Stimulated activated CD4-positive, alpha-beta T cell treated with anti-CD3 and anti-CD28 coated beads, Interleukin-2, amount 100 ng/mL, for 4 hours (primary cell): ENCODE results near the gene HERC3.

Experiments used
- DNase-seq: peaks from one replicate; pipeline ENCODE4 v3.0.0-alpha.2; 2020; ENCODE audit warnings: low read depth

The HERC3 gene

DNA sequence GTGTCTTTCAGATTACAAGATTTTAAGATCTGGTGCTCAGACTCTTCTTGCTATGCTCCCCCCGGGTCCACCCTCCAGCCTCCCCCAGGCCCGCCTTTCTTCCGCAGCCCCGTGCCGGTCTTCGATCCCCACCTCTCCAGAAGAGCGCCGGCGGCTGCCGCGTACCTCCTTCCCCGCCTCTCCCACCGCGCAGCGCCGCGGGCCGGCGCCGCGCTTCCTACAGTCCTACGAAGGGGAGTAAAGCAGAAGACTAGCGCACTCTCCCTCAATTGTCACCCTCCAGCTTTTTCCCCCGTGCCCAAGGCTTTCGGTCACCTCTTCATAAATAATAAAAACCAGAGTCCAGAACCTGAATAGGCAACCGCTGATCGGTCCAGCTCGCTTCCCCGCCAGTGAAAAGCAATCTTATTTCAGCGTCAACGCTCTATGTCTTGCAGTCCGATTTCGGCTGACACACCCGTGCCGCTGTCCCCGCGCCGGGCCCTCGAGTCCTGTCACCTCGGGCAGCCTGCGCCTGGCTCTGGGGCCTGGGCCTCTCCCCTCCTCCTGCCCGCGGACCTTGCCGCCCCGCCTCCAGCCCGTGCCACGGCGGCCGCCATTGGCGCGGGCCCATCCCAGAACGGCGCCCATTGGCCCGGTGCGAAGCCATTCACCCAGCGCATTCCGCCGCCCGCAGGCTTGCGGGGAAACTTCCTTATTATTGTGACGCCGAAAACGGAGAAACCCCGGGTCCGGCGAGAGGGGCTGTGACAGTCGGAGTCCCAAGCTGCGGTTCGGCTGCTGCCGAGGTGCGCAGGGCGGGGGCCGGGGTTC lies at the start of gene HERC3:
HERC3 (plus strand) TSS at position 694 of the 813 bp plus-strand sequence. CDS start 13,344 bp downstream, outside the sequence.
- peak; percentile 78 for DNase-seq

DNA sequence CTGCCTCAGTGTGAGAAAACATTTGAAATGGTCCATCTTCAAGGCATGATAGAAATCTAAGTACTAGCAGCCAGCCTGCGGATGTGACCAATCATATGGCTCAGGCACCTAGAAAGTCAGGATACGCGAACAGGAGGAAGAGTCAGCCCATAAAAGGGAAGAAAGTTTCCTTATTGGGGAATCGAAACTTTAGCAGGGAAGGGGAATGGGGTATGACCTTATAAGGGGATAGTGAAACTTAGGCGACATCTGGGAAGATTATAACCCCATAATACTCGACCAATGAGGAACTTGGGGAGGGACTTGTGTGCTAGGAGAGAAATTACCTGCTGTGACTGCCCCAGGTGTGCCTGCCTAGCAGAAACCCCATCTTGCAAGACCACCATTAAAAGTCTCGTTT lies 42.5 kb upstream of the HERC3 start:
- no peak for DNase-seq

DNA sequence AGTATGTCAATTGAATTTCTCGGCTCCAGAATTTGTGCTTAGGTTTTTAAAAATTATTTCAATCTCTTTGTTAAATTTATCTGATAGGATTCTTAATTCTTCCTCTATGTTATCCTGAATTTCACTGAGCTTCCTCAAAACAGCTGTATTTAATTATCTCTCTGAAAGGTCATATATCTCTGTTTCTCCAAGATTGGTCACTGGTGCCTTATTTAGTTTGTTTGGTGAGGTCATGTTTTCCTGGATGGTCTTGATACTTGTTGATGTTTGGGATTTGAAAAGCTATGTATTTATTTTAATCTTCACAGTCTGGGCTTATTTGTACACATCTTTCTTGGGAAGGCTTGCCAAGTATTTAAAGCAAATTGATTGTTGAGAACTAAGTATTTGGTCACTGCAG lies 24.7 kb upstream of the HERC3 start:
- DNase-seq = no peak

DNA sequence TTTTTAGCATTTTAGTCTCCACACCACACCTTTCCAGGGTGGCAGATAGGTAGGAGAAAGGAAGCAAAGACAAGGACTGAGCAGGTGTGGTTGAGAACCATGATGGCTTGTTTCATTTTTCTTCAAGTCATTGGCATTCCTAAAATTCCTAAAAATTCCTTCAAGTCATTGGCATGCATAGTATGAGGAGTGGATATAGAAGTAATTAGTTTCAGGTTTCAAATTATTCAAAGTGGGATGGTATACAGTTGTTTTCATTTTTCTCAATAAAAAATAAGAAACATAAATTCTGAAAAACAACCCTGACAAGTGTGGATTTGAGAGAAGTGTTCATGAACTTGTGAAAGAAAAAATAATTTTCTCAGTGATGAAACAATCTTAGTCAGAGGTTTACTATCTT lies 22.3 kb upstream of the HERC3 start:
- no peak for DNase-seq

DNA sequence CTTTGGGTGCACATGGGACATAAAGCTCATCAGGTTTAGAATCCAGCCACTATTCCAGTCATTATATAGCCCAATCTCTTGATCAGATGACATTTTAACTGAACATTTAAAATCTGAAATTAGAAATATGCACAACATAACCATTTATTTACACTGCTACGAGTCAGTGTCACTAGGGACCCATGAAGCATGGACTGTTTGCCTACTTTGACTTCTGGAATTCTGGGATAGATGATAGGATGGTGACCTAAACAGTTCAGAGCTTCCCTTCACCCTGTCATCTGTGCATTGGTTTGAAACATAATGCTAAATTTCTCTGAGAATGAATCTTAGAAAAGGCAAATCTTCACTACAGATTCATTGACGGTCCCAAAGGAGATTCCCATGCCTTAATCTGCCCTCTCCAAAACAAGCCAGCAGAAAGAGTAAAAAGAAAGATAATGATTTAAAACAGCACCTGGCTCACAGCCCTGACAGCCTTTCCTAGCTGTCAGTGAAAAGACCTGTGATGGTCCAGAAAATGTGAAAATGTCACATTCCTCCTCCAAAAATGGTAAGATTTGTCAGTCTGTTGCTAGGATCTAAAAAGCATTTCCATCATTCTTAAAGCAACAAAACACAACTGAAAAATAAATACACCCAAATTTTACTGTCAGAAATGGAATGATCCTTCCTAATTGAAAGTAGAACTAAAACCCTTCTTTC lies 18.9 kb upstream of the HERC3 start:
- DNase-seq = no peak

DNA sequence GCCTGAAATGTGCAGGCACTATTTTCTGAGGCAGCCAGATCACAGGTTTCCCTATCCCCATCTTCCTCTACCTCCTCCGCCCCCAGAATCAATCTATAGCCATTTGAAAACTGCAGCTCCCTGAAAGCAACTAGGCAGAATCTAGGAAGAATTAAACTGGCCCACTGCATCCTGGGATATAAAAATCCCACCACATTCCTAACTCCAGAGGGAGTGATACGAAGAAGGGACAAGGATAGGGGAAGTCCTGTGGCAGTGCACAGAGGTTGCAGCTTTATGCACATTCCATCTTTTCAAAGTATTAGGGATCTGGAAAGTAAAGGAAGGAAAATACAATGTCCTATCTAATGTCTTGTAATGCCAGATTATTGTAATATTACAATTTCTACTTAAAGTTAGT lies 18.3 kb upstream of the HERC3 start:
- no peak for DNase-seq

DNA sequence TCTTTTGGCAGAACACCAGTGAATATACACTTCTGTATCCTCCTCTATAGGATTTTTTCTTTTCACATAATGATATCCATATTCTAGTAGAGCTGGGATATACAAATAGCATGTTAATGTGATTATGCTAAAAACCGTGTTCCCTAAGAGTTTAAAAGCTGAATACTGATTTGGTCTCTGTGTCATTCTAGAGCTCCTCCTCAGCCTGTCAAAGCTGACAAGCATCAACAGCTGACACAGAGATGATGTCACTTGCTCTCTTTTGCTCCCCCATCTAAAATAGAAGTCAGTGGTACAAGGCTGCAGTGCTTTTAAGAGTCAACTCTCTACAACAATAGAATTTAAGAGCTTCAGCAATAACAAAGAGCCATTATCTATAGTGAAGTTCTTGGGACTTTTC lies 17.1 kb upstream of the HERC3 start:
- no peak for DNase-seq

DNA sequence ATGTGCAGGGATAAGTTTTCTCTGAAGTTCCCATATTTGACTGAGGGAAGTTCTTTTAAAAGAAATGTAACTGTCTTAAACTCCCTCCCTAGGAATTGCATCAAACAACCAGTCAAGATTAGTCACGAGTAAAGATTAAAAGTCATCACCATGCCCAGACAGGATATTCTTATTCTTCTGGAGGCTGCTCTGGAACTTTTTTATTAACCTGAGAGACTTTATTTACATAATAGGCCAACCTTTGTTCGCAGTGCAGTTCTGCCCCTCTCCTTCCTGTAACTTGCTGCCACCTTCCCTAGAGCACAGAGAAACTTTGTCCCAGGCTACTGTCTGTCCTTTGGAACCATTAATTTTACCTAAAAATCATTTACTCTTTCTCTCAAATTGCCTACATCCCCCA lies 9.8 kb upstream of the HERC3 start:
- no peak for DNase-seq

DNA sequence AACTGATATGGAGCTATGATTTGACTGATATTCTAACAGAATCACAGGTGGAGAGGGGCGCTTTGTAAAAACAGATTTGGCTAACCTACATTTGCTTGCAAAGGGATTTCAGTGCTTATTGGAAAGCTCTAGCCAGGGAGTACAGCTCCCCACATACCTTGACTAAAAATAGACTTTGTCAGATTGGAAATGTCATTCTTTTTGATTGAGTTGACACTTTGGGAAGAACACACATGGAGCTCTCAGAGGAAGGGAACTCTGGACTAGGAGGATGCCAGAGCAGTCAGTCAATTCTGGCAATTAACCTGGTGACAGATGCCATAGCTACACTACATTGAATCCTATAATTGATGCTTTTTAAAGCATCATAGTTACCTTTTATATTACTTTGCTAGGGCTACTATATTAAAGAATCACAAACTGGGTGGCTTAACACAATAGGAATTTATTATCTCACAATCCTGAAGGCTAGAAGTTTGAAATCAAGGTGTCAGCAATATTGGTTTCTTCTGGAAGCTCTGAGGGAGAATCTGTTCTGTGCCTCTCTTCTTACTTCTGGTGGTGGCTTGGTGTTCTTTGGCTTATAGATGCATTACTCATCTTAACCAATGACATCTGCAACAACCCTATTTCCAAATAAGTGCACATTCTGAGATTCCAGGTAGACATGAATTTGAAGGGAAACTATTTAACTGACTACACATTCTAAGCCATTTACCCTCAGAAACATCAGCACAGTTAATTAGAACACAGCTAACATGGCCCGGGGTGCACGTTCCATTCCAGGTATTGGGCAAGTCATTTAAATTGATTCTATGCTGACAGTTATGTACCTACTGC lies 8.4 kb upstream of the HERC3 start:
- DNase-seq = no peak

DNA sequence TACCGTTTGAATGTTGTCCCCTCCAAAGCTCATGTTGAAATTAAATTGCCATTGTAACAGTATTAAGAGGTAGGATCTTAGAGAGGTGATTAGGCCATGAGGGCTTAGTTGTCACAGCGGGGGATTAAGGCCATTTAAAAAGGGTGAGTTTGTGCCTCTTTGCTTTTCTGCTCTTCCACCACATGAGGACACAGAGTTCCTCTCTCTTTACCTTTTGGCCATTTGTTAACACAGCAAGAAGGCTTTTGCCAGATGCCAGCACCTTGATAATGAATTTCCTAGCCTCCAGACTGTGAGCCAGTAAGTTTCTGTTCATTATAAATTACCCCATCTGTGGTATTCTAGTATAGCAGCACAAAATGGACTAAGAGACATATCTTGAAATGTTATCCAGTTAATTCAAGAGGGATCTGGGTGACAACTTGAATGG lies 7.8 kb upstream of the HERC3 start:
- DNase-seq = no peak

DNA sequence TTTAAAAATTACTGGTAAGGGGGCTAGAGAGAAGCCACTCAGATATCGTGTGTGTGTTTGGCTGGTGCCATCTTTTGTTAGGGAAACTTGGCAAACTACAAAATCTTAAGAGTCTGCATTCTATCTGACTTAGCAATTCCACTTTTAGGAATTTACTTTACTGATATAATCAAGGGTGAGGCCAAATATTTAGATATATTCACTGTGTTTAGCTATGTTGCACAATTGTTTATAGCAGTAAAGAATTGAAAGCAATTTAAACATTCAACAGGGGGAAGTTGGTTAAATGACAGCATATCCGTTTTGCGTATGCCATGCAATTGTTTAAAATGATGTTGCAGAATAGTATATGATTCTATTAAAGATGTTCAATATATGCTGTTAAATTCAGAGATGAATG lies 6.4 kb upstream of the HERC3 start:
- no peak for DNase-seq

DNA sequence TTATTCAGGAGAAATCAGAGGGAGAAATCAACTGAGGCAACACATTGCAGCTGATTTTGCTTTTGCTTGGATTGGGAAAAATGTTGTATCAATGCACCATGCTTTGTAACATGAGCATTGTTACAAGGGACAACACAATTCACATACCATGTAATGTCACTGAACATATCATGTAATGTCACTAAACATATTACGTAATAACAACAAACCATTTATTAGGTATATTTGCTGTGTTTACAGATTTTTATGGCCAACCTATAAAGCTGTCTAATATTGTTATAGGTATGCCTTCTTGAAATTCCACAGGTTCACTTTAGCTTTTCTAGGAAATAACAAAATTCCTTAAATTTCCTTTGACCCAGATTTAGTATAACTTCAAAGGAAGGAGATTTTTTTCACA lies 5.0 kb upstream of the HERC3 start:
- no peak for DNase-seq

DNA sequence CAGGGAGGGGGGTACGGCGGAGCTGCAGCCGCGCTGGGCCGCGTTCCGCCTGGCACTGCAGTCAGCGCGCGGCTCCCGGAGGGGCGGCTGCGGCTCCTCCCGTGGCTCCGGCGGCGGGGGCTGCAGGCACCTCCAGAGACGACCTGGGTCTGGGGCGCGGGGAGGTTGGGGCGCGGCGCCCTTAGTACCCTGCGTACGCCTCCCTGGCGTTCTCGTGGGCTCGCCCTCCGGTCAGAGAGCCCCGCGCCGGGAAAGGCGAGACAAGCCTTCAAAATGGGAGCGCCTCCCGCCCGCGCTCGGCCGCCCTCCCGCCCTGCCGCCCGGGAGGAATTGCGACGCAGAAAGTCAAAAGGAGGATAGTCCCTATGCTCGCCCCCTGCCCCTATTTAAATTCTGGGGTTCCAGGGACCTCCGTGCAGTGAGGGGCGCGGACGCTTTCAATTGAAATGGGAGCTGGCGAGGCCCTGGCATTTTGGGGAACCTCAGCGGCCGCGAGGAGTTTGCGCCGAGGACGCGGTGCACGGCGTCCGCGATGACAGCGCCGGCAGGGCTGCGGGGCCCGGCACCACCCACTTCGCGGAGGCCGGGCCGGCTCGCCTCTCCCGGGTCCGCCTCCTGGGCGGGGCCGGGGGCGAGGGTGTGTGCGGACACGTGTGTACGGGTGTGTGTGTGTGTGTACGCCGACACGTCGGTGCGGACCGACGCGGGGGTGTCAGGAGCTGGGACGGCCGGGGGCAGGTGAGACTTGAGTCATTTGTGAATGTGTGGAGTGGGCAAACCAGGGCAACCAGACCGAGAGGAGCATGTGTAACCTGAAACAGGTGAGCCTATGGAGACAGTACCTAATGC lies 544 bp downstream of the HERC3 start:
- peak; percentile 88 for DNase-seq

DNA sequence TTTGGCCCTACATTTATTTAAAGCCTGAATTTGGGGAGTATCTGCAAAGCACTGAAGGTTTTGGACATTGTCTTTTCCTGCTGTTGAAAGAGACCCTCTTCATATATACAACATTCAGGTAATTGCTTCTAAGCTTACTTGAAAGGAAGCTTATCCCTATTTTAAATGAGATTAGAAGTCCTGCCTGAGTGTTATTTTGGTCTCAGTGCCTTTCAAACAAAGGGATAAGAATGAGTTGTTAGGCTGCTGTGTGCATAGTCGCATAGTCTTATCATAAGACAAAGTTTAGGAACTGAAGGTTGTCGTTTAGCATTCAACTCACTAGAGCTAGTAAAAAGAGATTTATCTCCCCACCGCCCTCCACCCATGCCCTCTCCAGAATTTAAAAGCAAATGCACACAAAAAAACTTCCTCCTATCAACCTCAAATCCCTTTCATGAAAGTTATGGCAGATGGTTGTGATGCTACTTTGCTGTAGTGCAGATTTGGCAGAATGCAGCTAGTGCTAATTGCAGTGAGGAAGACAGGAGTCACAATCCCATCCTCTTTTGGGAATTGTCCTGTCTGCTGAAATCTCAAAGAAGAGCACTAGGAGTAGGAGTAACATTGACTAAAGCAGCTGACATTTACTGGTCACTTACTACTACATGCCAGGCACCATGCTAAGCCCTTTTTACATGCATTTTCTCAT lies 5.8 kb downstream of the HERC3 start:
- no peak for DNase-seq

DNA sequence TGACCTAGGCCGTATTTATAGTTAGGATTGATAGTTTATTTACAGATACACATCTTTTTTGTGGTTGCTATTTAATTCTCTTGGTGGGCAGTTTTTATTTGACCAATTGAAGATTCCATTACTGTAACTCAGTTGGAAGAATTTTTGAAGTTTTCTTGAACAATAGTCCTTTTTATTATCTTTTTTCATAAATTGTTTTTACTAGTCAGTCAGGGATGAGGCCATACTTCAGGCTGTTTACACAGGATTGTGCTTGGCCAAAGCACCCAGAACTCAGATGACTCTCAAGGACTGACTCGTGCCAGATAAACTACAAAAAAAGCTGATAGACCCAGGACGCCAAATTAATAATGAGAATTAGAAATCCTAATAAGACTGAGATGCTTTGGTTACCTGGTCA lies 7.0 kb downstream of the HERC3 start:
- no peak for DNase-seq

DNA sequence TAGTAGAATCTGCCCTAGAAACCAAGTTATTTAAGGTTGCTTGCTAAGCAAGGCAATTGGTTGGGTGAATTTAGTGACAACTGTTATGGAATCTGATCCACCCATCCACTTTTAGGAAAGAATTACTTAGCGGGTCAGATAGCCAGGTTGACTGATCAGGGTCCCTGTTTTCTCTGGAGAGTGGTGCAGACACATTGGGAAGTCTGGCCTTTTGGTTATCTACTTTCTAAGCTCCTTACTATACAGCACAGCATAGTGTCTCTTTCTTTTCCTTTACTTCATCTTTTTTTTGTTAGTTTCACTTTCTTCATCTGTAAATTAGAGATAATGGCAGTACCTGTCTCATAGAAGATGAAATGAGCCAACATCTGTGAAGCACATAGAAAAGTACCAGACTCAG lies 7.4 kb downstream of the HERC3 start:
- DNase-seq = no peak

DNA sequence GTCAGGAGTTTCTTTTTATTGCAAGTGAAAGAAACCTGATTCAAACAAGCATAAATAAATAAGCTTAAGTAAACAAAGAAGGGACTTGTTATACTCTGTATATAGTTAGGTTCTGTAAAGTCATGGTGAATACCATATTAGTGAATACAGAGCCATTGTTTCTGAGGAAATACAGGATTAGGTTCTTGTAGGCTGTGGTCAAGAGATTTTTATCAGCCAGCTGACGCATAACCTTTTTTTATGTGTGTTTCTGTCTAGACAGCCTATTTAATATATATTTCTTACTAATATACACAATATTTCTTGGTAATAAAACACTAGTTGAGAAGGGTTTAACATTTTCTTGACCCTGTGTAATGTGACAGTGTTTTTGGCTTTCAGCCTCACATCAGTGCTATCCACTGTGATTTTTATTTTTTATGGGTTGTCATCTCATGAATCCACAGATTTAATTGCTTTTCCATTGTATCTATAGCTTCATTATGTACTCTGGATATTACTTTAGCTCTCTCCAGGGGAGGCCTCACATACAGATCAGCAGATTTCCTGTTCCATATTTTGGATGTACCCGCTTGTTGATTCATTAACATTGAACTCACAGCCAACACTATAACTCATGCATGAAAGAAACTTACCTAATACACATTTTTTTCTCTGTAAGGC lies 8.0 kb downstream of the HERC3 start:
- DNase-seq = no peak

DNA sequence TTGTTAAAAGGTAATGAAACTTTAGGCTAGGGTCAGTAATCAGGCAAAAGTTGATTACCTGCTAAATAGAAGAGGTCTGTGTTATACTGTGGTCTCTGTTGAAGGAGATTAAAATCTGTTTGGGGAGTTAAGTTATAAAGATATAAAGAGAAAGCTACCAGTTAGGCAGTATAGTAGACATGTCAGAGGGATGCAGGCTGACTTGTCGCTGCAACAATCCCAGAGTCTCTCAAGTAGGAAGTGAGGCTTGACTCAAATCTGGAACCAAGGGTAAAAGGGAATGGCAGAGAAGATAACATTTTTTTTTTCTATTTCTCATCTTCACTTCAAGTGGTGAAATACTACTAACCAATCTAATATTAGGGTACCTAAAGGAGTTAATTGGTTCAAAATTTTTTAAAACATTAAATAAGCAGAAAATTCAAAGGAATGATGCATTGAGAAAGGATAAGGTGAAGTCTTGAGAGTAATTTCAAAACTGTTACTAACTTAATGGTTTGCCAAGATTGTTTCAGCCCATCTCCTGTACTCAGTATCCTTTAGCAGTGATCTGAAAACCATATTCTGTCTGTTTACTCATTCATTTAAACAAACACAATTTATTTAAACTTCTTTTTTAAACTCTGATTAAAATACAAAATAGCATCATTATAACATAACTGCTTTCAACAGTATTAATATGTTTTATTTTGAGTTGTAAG lies 12.8 kb downstream of the HERC3 start:
- no peak for DNase-seq

DNA sequence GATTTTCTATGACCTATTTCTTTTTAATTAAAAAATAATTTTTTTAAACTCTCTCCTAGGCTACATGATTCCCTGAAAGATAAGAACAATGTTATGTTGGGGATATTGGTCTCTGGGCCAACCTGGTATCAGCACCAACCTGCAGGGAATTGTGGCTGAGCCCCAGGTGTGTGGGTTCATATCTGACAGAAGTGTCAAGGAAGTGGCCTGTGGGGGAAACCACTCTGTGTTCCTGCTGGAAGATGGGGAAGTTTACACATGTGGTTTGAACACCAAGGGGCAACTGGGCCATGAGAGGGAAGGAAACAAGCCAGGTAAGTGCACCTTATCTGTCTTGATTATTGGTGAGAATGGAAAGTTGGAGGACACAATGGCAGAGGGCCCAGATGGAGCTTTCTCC lies 13.5 kb downstream of the HERC3 start:
- DNase-seq = no peak

DNA sequence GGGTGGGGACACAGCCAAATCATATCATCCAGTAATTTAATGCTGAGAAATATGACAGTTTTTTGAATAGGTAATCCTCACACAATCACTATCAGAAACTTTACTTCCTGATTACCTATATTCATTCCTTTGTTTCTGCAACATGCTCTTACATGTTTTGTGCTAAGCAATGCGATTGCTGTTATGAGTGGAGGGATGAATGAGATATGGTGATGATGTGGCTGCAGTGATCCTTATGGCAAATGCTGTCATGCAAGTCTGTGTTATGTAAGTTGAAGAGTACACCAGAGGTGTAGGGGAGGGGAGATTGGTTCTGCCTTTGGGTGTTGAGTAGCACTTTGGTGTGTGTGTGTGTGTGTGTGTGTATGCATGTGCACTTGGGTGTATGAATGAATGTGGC lies 14.6 kb downstream of the HERC3 start:
- DNase-seq = no peak
